Measurements from ENCODE around the gene ASNSD1. TPM values are rescaled to one million over a fixed set of nuclear protein-coding genes. Genes with fewer than 3 reads are reported as not detected.
A peak's percentile ranks its signal among the peaks of the same experiment; 100 is the strongest.
"Not testable (repeated sequence)": the region's sequence is repeated elsewhere in the genome, so short reads cannot be mapped to it uniquely, and the experiment has no call there.

Gene ASNSD1
- total and polyA plus RNA-seq, 4 donors = 53.9 to 73.1 (median 56.5) TPM

DNA sequence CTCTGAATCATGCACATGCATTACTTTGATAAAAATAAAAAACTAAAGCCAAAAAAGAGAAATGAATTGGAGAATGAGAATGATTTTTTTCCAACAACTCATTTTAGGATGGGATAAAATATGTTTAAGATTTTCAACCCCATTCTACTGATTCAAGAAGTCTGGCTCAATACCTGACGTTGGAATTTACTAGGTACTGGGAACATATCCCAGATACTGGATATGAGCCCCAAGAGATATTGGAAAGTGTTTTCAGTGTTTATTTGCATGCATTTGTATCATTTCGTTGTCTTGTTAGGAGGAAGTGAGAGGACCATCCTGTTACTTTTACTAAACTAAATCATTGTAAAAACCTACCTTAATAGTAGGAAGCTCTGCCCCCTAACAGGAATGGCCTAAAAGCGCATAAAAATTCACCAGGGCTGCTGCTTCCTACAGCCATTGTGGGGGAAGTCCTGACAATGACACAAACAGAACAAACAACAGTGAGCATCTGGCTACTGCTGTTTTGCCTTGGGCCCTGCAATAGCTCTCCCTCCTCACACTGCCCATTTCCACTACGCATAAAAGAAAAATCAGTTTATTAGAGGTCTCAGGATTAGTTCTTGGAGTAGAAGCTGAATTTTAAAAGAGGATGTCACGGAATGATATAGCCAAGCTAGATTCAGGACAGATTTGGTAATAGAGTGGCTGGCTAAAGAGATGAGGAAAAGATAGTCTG is 48.4 kb downstream of the ASNSD1 start:
- H3K4me1 ChIP-seq (ENCODE audit: control insufficient read depth, insufficient read depth, low read length) = no peaks in the 10 kb centered on the region
- H3K4me3 ChIP-seq (ENCODE audit: low read depth, low read length) = no peak overlapping the region
- H3K27me3 ChIP-seq (ENCODE audit: control insufficient read depth, insufficient read depth, low read length) = no peaks in the 10 kb centered on the region
- peak in 2 of 6 donors; percentile 1 to 37 for DNase-seq (ENCODE audit: low read depth in 4 of 6, low spot score in 6 of 6)
- H3K9me3 ChIP-seq (ENCODE audit: control insufficient read depth, insufficient read depth, low read length) = no peaks in the 10 kb centered on the region
- H3K36me3 ChIP-seq (ENCODE audit: control insufficient read depth, insufficient read depth, low read length) = no peaks in the 10 kb centered on the region
- WGBS (ENCODE audit: insufficient coverage) = 94% methylated on average over 2 of the region's 5 CpGs
- H3K27ac ChIP-seq (ENCODE audit: low read depth, low read length) = no peak overlapping the region

- not testable (repeated sequence) for H3K4me3 ChIP-seq (ENCODE audit: low read depth, low read length); H3K4me1 ChIP-seq (ENCODE audit: control insufficient read depth, insufficient read depth, low read length); H3K27ac ChIP-seq (ENCODE audit: low read depth, low read length); H3K36me3 ChIP-seq (ENCODE audit: control insufficient read depth, insufficient read depth, low read length); DNase-seq (ENCODE audit: low read depth in 4 of 6, low spot score in 6 of 6); H3K9me3 ChIP-seq (ENCODE audit: control insufficient read depth, insufficient read depth, low read length); H3K27me3 ChIP-seq (ENCODE audit: control insufficient read depth, insufficient read depth, low read length)
- no CpG with 5 or more reads among the region's 1 CpG for WGBS (ENCODE audit: insufficient coverage)
Measured at GRCh38 chr2:189717593-189717992, 56.3 kb downstream of the ASNSD1 start.

GRCh38 chr2:189719571-189719970 is 58.3 kb downstream of the ASNSD1 start:
- H3K36me3 ChIP-seq (ENCODE audit: control insufficient read depth, insufficient read depth, low read length) = no peaks in the 10 kb centered on the region
- no peak for DNase-seq (ENCODE audit: low read depth in 4 of 6, low spot score in 6 of 6)
- no peaks in the 10 kb centered on the region for H3K9me3 ChIP-seq (ENCODE audit: control insufficient read depth, insufficient read depth, low read length)
- H3K27me3 ChIP-seq (ENCODE audit: control insufficient read depth, insufficient read depth, low read length) = no peaks in the 10 kb centered on the region
- H3K4me3 ChIP-seq (ENCODE audit: low read depth, low read length) = no peak overlapping the region
- H3K4me1 ChIP-seq (ENCODE audit: control insufficient read depth, insufficient read depth, low read length) = no peaks in the 10 kb centered on the region
- WGBS (ENCODE audit: insufficient coverage) = no CpG with 5 or more reads among the region's 4 CpGs
- H3K27ac ChIP-seq (ENCODE audit: low read depth, low read length) = no peak overlapping the region

Other genes with a start within 250 kb of the ASNSD1 start
- 10 to 100 TPM; 44.6 to 76.9 TPM for gene WDR75, start 220.0 kb upstream of the ASNSD1 start, total RNA-seq
- gene WDR75, start 220.0 kb upstream of the ASNSD1 start, polyA plus RNA-seq (ENCODE audit: insufficient read length in 2 of 2) = 10 to 100 TPM; 42.3 to 44.0 TPM
- gene SLC40A1, start 80.7 kb upstream of the ASNSD1 start, total RNA-seq = 100 to 1,000 TPM in 1 of 2 donors, 10 to 100 TPM in 1; 47.7 to 156 TPM
- gene SLC40A1, start 80.7 kb upstream of the ASNSD1 start, polyA plus RNA-seq (ENCODE audit: insufficient read length in 2 of 2) = 10 to 100 TPM; 25.7 to 36.1 TPM
- 10 to 100 TPM; 22.7 to 41.7 TPM for gene ANKAR, start 13.2 kb downstream of the ASNSD1 start, total RNA-seq
- 1 to 10 TPM; 6.4 to 7.1 TPM for gene ANKAR, start 13.2 kb downstream of the ASNSD1 start, polyA plus RNA-seq (ENCODE audit: insufficient read length in 2 of 2)
- gene OSGEPL1, start 101.3 kb downstream of the ASNSD1 start, total RNA-seq = 10 to 100 TPM; 17.4 to 21.3 TPM
- gene OSGEPL1, start 101.3 kb downstream of the ASNSD1 start, polyA plus RNA-seq (ENCODE audit: insufficient read length in 2 of 2) = 10 to 100 TPM; 17.4 to 18.7 TPM
- 10 to 100 TPM; 93.1 to 93.2 TPM for gene ORMDL1, start 122.9 kb downstream of the ASNSD1 start, total RNA-seq
- gene ORMDL1, start 122.9 kb downstream of the ASNSD1 start, polyA plus RNA-seq (ENCODE audit: insufficient read length in 2 of 2) = 100 to 1,000 TPM in 1 of 2 donors, 10 to 100 TPM in 1; 95.5 to 105 TPM
- gene PMS1, start 123.0 kb downstream of the ASNSD1 start, total RNA-seq = 10 to 100 TPM; 29.8 to 61.0 TPM
- gene PMS1, start 123.0 kb downstream of the ASNSD1 start, polyA plus RNA-seq (ENCODE audit: insufficient read length in 2 of 2) = 10 to 100 TPM; 28.9 to 32.1 TPM

All from spinal cord (tissue), 10 donors.